ENCODE measurements around the gene RBBP7.

The RBBP7 gene

DNA sequence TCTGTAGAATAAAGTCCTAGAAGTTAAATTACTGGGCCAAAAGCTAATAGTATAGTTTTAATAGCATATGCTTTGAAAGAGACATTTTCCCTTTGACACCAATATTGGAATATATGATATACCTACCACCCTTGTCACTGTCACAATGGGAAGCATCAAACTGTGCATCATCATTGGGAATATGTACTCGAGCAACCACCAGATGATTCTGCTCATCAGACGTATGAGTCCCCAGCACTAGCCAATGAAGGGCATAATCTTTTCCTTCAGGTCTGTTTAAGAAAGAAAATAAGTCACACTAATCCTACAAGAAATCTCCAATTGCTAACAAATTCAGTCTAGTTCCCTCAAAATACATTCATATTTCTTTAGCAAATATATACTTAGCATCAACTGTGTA, 7.3 kb downstream of the RBBP7 start:
- DNase-seq (ENCODE audit: low spot score) = no peak

DNA sequence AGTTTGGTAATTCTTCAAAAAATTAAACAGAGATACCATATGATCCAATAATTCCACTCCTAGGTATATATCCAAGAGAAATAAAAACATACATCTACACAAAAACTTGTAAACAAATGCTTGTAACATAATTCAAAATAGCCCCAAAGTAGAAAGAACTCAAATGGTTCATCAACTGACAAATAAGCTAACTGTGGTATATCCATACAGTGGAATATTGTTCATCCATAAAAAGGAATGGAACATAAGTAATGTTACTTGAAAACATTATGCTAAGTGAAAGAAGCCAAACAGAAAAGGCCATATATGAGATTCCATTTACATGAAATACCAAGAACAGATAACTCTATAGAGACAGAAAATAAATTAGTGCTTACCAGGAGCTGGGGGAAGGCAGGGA, 13.4 kb downstream of the RBBP7 start:
- DNase-seq (ENCODE audit: low spot score) = no peak

DNA sequence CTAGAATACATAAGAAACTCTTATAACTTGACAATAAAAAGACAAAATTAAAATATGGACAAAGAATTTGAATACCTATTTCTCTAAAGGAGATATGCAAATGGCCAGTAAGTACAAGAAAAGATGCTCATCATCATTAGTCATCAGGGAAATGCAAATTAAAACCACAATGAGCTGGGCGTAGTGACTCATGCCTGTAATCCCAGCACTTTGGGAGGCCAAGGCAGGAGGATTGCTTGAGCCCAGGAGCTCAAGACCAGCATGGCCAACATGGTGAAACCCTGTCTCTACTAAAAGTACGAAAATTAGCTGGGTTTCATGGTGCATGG, 14.1 kb downstream of the RBBP7 start:
- DNase-seq (ENCODE audit: low spot score) = peak; percentile 32

- no peak for DNase-seq (ENCODE audit: low spot score)
Observed at GRCh38 chrX:16855363-16856075, 14.6 kb downstream of the RBBP7 start.

DNA sequence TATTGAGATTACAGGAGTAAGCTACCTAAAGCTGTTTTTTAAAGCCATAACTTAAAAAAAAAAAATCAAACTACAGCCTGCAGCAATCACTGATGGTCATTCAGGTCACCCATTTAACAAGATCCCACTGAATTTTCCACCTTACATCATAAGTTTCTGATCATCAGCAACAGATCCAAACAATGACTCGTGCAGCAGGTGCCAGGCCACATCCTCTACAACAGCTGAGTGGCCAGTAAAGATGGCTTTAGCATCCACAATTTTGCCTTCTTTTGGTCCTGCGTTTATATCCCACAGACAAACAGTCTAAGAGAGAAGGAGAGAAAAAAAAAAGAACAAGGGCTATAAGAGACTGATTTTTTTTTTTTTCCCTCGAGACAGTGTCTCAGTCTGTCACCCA, 16.6 kb downstream of the RBBP7 start:
- no peak for DNase-seq (ENCODE audit: low spot score)

DNA sequence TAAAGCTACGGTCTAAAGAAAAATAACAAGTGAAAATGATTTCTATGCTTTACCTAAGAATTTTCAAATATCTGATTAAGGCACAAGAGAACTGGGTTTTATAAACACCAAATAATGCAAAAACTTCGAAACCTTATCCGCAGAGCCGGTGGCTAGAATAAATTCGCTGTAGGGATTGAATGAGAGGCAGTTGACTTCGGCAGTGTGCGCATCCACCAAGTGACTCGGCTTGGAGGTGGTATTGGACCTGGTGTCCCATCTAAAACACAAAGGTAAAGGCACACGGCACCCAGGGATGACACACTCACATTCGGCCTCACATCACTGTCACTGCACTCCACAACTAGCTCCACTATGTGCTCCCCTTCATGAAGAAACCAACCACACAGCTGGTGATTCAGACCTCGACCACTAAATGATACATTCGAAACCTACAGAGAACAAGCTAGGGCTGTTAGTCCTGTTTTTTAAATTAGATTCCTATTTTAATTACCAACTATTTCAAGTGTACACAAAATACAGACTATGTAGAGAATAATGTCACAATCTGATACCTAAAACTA, 17.5 kb downstream of the RBBP7 start:
- DNase-seq (ENCODE audit: low spot score) = no peak

DNA sequence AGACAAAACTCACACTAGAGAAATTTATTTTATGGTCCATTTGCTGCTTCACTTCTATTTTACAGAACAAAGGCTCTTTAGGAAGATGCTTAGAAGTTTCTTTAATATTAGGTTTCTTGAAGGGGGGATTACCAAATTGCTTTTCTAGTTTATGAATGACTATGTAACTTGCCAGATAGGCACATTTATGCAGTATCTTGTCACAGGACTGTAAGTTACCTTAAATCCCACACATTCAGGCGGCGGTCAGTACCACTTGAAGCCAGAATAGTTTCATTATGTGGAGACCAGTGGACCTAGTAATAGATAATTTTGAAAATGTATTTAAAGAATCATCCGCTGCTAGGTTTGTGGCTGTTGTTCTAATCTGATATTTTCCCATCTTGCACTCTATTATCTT, 18.3 kb downstream of the RBBP7 start:
- no peak for DNase-seq (ENCODE audit: low spot score)

DNA sequence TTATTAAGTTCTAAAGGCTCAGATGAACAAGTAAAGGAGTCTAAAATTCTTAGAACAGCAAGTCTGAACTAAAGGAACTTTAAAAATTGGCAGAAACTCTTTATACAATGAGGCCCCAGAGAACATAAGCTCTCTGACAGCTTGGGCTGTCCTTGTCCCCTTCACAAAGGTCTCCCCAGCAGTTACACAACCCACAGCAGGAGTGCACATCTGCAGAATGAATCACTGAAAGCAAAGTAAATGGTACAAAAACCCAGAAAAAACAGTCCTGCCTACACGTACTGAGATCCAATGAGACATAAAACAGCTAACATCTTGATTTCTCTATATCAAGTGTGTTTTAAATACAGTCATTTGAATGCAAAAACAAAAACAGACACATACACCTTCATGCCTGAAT, 18.7 kb downstream of the RBBP7 start:
- no peak for DNase-seq (ENCODE audit: low spot score)

DNA sequence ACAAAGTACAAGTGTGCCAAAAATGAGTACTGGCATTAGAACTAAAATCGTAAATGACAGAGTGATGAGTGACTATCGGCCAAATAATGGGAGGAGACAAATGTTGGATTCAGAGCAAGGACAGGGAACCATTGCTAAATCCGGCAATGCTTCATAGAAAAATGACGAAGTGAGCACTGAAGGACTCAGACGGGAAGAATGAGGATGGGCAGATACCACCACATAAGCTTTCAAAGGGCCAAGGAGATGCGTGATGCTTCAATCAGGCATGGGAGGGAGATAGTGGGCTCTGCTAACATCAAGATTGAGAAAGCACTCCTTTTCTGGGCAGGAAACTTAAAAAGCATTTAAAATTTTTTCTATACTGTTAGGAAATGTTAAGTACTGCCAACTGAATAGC, 21.6 kb downstream of the RBBP7 start:
- no peak for DNase-seq (ENCODE audit: low spot score)

DNA sequence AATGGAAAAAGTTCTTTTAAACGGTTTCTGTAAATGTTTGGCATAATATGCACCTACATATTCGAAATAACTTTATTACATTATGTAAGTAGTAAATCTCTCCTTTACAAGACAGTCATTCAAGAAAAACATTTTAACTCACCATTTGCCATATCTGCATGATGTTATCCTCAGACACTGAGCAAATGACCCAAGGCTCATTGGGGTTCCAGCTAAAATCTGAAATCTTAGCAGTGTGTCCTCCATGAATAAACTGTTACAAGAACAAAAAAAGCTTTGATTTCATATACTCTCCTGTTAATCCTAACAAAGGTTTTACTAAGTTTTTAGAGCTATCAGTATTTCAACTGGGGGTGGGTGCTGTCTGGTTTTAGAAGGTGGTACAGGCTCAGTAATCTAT, 24.5 kb downstream of the RBBP7 start:
- no peak for DNase-seq (ENCODE audit: low spot score)

GRCh38 chrX:16843208-16843909, 26.8 kb downstream of the RBBP7 start:
- no peak for DNase-seq (ENCODE audit: low spot score)

- DNase-seq (ENCODE audit: low spot score) = no peak
Observed at GRCh38 chrX:16842684-16843083, 27.5 kb downstream of the RBBP7 start.

DNA sequence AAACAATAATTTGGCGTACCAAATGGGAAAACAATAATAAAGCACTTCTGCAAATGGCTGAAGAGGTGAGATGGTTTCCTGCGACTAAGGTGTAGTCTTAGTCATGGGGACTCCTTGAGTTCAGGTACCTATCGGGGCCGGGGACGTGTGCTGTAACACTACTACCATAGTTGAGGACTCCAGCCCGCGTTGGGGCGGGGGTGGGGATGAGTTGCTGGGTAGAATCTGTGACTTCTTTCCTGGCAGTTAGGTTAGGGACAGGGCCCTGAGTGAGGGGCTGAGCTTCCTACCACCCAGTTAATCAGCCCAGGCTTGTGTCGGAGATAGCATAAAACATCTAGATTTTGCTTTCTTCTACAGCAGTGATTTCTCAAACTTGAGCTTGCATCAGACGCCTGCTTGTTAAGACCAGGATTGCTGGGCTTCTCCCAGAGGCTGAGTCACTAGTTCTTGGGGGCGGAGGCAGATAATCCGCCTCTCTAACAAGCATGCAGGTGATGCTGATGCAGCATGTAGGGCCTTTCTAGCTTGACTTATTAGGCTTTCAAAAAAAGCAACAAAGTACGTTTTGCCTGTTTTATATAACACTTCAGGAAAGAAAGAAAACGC, 30.2 kb downstream of the RBBP7 start:
- no peak for DNase-seq (ENCODE audit: low spot score)

DNA sequence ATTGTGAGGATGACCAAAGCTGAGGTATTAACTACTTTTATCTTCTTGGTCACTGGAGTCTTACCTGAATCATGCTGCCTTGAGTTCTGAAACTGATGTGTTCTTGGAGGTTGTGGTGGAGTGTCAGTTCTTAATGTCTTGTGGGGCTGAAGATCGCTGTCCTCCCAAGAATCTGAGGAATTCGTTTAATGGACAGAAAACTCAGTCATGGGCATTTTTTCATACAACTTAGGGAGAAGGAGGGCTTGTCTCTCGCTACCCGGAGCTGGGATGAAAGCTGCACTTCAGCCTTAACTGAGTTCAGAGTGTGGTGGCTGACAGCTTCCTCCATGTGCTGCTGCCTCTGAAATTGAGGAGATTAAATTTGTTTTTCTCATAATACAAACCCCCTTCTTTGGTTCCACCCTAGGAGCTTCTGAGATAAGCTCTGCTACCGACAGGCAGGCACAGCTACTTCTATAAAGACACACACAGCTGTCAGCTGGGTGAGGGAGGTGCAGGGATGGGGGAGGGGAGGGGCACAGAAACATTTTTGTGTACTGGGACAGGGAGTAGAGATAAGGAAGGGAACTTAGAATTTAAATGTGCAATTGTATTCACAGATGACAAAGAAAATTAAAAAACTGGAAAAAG, 30.8 kb downstream of the RBBP7 start:
- no peak for DNase-seq (ENCODE audit: low spot score)

- no peak for DNase-seq (ENCODE audit: low spot score)
Observed at GRCh38 chrX:16838202-16839066, 31.7 kb downstream of the RBBP7 start.

GRCh38 chrX:16836371-16836770, 33.8 kb downstream of the RBBP7 start:
- DNase-seq (ENCODE audit: low spot score) = peak; percentile 15

- no peak for DNase-seq (ENCODE audit: low spot score)
Observed at GRCh38 chrX:16834806-16835205, 35.4 kb downstream of the RBBP7 start.

DNA sequence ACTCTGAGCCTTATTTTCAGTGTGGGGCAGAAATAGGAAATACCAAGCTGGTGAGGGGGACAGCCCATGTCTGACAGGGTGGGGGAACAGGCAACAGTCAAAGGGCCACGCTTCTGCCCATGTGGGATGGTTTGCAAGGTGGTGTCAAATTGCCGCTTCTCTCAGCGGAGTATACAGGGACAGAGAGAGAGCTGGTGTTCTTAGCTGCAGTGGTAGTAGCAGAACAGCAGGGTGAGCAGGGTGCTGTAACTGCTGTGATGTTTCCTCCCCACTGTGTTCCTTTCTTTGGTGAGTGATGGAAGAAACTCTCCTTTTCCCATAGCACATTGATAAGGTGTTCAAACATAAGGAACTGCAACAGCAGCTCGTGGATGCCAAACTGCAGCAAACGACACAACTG, 37.9 kb downstream of the RBBP7 start:
- no peak for DNase-seq (ENCODE audit: low spot score)

- no peak for DNase-seq (ENCODE audit: low spot score)
Observed at GRCh38 chrX:16828124-16828908, 41.8 kb downstream of the RBBP7 start.

DNA sequence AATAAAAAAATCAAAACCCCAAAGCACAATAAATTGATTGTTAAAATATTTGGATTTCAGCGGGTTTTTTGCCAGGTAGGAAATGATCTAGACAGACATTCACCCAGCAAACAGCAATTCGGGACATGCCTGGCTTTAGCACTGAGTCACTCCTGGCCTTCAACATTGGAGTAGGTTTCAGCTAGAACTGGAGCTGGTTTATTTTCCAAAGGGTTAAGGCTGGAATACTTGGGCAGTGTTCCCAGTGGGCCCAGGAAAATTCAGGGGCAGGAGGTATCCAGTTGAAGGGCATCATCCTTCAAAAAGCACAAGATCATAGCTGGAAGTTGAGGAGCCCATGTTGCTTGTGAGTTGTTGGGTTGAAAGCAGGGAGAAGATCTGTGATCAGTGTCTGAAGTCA, 42.9 kb downstream of the RBBP7 start:
- DNase-seq (ENCODE audit: low spot score) = no peak

GRCh38 chrX:16826207-16826606, 44.0 kb downstream of the RBBP7 start:
- peak; percentile 47 for DNase-seq (ENCODE audit: low spot score)

All from NAMALWA (cell line).